GM18511 (cell line): ENCODE measurements around the gene NLRP6.

Source experiments
- ATAC-seq: cut with Tn5 transposase; IDR thresholded peaks from one replicate; pipeline ENCODE4 v1.9.1; 2021; ENCODE audit warnings: mild to moderate bottlenecking, moderate library complexity; ENCODE audit not compliant: unreplicated experiment

Gene NLRP6

DNA sequence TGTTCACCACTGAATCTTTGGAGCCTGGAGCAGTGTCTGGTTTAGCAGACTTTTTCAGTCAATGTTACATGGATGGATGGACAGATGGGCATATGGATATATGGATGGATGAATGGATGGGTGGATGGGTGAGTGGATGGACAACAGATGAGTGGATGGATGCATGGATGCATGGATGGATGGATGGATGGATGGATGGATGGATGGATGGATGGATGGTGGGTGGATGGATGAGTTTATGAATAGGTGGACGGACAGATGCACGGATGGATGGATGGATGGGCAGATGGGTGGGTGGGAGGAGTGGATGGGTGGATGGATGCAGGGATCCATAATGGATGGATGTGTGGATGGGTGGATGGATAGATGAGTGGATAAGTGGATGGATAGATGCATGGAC, 22.4 kb upstream of the NLRP6 start:
- no peak for ATAC-seq

DNA sequence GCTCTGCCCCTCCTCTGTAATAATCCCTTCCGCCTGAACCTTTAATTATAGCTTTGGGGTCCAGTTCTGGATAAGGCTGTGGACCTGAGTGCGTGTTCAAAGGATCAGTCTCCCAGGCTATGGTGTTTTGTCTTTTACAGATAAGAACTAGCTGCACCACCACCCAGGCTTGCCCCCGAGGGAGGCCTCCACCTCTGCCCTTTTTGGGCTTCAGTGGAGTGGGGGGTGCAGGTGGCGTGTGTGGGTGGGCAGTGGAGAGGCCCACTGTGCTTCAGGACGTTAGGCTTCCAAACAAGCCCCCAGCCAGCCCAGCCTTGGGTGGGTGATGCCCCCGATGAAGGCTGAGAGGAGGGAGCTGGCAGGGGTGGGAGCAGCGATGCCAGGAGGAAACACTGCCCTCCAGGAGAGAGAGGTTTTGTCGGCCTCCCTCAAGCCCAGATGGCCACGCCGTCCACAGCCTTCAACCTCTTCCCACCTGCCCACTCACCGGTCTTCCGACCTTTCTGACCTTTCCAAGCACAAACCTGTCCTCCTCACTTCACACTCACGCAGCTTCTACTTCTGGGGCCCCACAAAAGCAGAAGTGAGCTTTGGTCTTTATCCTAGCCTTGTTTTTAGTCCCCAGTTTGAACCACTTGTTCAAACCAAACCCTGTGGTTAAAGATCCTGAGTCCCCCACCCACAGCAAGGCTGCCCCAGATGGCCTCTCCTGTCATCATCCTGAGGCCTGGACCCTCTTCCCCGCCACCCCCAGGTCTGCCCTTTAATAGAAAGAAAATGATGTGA, 21.1 kb upstream of the NLRP6 start:
- ATAC-seq: no peak

DNA sequence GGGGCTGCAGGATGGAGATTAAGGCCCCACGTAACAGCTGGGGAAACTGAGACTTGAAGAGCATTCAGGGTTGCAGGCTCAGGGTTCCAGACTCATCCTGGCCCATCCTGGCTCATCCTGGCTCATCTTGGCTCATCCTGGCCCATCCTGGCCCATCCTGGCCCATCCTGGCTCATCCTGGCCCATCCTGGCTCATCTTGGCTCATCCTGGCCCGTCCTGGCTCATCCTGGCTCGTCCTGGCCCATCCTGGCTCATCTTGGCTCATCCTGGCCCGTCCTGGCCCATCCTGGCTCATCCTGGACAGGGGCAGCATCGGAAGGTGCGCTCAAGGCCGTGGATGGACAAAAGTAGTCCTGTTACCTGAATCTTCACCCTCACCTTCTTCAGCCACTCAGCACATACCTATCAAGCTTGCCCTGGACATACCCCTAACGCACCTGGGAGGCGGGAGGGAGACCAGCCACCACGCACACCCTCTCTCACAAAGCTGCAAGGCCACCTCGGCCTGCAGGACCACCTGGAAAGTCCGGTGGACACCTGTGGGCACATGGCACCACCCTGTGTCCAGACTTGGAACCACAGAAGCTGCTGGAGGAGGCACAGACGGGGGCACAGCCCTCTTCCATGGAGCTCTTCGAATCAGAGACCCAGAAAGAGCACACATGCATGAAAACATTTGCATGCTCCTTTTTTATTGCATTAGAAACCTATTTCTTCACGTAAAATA, 20.3 kb upstream of the NLRP6 start:
- ATAC-seq: no peak

DNA sequence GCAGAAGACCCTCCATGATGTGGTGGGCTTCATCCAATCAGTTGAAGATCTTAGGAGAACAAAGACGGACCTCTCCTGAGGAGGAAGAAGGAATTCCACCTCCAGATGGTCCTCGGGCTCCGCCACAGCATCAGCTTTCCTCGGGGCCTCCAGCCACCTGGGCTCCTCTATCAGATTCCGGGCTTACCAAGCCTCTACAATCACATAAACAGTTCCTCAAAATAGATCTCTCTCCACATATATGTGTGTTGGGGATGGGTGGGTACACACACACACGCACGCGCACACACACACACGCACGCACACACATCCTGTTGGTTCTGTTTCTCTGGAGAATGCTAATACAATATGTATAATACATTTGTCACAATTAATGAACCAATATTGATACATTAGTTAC, 18.8 kb upstream of the NLRP6 start:
- ATAC-seq: no peak

DNA sequence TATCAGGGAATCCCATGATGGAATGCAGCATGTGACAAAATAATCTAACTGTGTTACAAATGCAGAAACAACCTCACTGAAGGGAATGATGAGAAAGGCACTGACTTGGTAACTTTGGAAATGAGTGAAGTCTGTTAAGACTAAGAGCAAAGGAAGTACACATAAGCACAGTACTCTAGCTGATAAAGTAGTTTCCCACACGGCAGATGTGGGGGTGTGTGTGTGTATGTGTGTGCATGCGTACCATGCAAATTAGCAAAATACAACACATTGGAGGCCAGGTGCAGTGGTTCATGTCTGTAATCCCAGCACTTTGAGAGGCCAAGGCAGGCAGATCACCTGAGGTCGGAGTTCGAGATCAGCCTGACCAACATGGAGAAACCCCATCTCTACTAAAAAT, 16.6 kb upstream of the NLRP6 start:
- ATAC-seq: no peak

DNA sequence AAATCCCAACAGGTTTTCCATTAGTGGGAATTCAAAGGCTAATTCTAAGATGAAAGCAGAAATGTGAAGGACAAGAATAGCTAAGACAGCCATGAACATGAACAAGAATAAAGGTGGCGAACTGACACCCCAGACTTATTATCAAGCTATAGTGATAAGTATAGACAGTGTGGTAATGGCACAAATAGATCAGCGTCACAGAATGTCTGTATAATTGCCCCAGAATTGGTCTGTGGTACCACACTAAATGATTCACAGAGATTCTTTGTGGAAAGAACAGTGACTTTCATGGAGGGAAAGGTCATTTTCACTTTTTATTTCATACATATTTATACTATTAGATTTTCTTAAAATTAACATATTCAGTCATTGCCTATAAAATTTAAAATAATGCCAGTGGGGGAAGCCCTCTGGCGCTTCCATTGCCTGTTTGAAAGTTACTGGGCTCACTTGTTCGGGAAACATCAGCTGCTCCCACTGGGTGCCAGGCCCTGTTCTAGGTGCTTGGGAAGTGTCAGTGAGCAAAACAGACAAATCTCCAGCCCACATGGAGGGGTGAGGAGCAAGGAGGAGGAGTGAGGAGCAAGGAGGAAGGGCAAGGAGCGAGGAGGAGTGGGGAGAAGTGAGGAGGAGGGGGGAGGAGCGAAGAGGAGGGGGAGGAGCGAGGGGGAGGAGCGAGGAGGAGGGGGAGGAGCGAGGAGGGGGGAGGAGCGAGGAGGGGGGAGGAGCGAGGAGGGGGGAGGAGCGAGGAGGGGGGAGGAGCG, 11.3 kb upstream of the NLRP6 start:
- no peak for ATAC-seq

DNA sequence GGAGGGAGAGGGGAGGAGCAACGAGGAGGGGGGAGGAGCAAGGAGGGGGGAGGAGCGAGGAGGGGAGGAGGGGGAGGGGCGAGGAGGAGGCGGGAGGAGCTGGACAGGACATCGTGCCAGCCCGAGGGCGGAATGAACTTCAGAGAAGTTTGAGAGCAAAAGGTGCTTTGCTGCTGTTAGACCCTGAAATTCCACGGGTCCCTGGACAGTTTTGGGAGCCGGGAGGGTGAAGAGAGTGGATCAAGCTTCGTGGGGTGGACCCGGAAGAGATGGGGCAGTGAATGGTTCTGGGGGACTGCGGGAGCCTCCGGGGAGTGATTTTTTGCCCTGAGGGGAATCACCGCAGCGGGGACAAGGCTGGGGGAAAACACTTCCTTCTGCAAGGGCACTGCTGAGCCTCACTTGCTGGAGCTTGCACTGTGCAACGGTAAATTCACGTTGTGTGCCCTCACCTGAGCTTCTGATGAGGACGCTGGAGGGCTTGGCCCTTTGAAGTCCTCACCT, 10.7 kb upstream of the NLRP6 start:
- no peak for ATAC-seq

DNA sequence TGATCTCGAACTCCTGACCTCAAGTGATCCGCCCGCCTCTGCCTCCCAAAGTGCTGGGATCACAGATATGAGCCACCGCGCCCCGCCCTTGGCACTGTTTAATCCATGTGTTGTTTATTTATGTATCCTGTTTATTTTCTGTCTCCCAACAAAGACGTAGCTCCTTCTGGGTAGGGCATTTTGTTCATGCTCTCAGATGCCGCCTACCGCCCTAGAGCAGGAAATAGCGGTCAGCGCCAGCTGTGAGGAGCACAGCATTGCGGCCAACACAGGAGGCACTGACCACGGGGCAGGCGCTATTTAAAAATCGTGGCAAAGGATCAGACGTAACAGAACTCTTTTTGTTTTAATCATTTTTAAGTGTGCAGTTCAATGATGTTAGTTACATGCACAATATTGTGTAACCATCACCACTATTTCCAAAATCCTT, 9.5 kb upstream of the NLRP6 start:
- peak; percentile 62 for ATAC-seq

DNA sequence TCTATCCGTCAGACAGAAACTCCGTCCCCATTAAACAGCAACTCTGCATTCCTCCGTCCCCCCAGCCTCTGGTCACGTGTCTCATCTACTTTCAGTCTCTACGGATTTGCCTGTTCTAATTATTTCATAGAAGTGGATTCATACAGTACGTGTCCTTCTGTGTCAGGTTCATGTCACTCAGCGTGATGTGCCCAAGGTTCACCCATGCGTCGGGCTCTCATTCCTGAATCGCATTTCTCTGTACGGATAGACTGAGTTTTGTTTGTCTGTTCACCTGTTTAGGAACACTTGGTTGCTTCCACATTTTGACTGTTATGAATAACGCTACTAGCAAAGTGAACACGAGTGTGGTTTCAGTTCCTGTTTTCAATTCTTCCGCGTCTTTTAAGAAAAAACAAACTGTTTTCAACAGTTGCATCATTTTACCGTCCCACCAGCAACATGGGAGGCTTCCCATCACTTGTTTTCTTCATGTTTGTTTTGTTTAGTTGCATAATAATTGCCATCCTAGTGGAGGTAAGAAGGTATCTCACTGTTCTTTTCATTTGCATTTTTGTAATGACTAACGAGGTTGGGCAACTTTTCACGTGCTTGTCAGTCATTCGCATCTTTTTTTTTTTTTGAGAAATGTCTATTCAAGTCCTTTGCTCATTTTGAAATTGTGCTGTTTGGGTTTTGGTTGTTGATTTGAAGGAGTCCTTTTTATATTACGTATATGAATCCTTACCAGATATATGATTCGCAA, 8.9 kb upstream of the NLRP6 start:
- peak; percentile 83 for ATAC-seq

DNA sequence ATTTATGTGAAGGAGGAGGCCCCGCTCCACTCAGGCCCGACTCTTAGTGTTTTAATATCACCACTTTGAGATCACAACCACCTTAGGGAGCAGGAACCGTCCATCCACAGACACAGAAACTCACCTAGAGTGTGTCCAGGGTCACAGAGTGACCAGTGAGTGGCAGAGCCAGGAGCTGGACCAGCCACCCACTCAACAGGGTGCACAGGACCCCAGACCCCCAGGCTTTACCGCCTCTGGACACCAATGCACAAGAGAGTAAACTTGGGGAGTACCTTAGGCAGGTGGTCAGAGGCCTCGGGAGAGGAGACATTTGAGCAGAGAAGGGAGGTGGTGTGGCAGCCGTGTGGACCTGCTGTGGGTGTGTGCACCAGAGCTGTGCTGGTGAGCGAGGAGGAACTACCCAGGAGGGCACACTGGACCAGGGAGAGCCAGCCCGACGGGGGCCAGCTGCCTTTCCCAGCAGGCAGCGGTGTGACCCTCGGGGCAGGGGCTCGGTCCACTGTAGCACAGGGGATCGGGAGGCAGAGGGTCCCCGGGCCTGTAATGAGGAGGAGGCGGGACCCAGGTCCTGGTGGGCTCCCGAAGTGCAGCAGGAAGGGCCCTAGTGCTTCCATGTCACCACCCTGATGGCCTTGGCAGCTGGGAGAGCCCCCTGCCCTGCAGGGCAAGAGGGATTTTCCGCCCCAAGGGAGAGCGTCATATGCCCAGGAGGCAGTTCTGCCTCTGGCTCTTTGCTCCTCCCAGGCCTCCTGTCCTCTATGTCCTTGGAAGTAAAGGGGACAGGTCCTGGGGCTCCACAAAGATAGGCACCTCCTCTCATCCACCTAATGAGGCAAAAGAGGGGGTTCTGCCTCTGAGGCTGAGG, 7.5 kb upstream of the NLRP6 start:
- ATAC-seq: no peak

DNA sequence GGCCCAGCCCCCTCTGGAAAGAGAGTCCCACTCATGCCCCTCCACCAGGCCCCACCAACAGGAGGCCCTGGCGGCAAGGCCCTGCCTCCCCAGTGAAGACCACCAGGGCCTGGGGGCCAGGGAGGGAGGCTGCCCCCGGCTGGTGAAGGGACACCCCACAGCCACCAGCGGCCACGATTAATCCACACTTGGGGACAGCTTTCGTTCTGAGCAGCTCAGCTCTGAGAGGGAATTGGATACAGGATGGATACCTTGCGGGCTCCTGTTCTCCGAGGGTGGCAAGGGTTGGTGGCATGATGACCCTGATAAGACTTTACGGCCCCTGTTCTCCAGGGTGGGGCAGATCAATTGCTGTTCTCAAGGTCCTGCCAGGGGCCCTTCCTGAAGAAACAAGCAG, 6.9 kb upstream of the NLRP6 start:
- ATAC-seq: no peak

DNA sequence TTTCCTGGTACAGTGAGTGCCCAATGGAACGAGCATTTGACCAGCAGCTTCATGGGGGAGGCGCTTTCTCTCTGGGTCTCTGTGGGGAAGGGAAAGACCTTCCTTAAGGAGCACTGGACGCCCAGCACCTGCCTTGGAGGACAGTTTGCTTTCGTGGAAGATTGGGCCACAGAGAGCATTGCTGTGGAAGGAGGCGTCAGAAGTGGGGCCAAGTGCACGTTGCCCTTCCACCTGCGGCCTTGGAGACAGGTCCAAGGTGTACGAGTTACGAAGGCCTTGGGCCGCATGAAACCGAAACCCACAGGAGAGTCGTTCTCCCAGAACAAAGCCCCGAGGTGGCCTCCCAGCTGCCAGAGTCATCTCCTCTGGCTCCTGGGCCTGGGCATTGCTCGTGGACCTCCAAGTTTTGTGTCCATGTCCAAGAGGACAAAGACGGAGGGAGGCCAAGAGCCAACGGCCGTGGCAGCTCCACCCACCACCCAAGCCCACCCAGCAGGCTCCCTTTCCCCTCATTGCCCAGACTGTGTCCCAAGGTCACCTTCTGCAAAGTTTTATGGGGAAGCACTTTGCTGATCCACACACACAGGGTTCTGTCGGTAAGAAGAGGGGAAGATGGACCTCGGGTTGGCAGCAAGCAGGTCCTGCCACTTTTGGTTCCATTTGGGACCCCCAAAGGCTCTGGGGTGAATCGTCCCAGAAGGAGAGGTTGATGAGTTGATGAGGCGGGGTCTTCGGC, 5.8 kb upstream of the NLRP6 start:
- ATAC-seq: no peak

DNA sequence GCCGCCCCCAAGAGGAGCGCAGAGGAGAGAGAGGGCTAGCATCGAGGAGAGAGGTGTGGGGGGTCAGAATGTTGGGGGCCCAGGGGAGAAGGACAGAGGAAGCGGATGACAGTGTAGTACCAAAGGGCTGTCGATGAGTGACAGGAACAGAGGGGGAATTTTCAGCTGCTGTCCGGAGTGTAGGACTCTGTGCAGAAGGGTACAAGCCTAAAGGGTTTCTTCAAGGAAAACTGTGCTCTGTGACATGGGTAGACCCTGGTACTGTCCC, 5.3 kb upstream of the NLRP6 start:
- no peak for ATAC-seq

DNA sequence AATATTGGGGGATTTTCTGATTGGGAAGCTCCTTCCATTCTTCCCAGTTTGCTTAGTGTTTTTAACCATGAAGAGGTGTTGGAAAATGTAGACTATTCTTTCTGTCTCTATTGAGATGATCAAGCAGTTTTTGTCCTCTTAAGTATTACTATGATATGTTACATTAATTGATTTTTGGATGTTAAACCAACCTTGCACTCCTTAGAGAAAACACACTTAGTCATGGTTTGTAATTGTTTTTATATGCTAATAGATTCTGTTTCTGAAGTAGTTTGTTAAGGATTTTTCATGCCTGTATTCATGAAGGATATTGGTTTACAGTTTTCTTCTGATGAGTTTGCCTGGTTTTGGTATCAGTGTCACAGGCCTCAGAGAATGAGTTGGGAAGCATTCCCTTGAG, 2.0 kb upstream of the NLRP6 start:
- no peak for ATAC-seq

DNA sequence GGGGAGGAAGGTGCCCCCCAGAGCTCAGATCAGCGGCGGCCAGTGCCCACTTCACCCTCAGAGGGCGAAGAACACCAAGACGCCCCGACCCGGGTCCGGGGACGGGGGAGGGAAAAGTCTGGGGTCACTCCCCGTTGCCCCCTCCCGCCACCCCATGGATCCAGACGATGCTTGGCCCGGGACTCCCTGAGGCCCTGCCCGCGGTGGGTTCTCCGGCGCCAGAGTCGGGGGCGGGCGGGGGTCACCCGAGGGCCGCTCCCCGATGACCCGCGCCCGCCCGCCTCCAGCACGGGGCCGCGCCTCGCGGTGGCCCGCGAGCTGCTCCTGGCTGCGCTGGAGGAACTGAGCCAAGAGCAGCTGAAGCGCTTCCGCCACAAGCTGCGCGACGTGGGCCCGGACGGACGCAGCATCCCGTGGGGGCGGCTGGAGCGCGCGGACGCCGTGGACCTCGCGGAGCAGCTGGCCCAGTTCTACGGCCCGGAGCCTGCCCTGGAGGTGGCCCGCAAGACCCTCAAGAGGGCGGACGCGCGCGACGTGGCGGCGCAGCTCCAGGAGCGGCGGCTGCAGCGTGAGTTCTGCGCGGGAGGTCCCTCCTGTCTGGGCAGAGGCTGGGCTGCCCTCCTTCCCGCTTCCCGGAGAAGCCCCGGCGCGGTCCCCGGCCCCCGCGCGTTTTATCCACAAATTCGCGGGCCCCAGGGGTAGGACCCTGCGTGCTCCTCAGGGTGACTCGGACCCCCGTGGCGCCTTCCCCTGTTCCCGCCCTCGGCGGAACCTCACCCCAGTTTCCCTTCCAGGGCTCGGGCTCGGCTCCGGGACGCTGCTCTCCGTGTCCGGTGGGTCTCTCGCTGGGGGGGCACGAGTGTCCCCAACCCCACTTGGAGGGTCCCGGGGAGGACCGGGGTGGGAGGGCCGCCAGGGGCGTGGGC, 1.1 kb downstream of the NLRP6 start:
- no peak for ATAC-seq

DNA sequence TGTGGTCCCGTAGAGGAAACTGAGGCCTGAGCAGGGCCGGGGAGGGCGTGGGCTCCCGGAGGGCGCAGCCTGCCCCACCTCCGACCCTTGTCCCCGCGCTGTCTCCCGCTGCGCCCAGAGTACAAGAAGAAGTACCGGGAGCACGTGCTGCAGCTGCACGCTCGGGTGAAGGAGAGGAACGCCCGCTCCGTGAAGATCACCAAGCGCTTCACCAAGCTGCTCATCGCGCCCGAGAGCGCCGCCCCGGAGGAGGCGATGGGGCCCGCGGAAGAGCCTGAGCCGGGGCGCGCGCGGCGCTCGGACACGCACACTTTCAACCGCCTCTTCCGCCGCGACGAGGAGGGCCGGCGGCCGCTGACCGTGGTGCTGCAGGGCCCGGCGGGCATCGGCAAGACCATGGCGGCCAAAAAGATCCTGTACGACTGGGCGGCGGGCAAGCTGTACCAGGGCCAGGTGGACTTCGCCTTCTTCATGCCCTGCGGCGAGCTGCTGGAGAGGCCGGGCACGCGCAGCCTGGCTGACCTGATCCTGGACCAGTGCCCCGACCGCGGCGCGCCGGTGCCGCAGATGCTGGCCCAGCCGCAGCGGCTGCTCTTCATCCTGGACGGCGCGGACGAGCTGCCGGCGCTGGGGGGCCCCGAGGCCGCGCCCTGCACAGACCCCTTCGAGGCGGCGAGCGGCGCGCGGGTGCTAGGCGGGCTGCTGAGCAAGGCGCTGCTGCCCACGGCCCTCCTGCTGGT, 1.9 kb downstream of the NLRP6 start:
- ATAC-seq: no peak

DNA sequence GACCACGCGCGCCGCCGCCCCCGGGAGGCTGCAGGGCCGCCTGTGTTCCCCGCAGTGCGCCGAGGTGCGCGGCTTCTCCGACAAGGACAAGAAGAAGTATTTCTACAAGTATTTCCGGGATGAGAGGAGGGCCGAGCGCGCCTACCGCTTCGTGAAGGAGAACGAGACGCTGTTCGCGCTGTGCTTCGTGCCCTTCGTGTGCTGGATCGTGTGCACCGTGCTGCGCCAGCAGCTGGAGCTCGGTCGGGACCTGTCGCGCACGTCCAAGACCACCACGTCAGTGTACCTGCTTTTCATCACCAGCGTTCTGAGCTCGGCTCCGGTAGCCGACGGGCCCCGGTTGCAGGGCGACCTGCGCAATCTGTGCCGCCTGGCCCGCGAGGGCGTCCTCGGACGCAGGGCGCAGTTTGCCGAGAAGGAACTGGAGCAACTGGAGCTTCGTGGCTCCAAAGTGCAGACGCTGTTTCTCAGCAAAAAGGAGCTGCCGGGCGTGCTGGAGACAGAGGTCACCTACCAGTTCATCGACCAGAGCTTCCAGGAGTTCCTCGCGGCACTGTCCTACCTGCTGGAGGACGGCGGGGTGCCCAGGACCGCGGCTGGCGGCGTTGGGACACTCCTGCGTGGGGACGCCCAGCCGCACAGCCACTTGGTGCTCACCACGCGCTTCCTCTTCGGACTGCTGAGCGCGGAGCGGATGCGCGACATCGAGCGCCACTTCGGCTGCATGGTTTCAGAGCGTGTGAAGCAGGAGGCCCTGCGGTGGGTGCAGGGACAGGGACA, 2.7 kb downstream of the NLRP6 start:
- ATAC-seq: no peak
